SK-N-SH treated with all-trans-retinoic acid at 6 μM for 48 hours (cell line): ENCODE measurements around the gene KLF15.

ENCODE experiments used
- ATAC-seq: fragments of 200-7000 bp; cut with Tn5 transposase; 3 replicates; pipeline ENCODE4 v1.9.1; 2020; ENCODE audit warnings: mild to moderate bottlenecking, moderate library complexity
- ARNTL ChIP-seq: fragments of 450-650 bp; formaldehyde crosslinking; IDR thresholded peaks from 2 replicates; pipeline ENCODE4 v1.5.0; 2020; ENCODE audit warnings: low read depth, mild to moderate bottlenecking, moderate library complexity, borderline replicate concordance
- BACH2 ChIP-seq: fragments of 250-450 bp; sonication (Bioruptor Pico); IDR thresholded peaks from 2 replicates; pipeline ENCODE4 v1.9.0; 2021; ENCODE audit warnings: mild to moderate bottlenecking, borderline replicate concordance
- CREB5 ChIP-seq: fragments of 250-450 bp; sonication (Bioruptor Pico); IDR thresholded peaks from 2 replicates; pipeline ENCODE4 v1.5.1; 2020; ENCODE audit warnings: low read depth, mild to moderate bottlenecking, moderate library complexity
- CSDC2 ChIP-seq: fragments of 250-450 bp; sonication (Bioruptor Pico); IDR thresholded peaks from 2 replicates; pipeline ENCODE4 v1.5.0; 2020; ENCODE audit warnings: mild to moderate bottlenecking, moderate library complexity
- CSRNP3 ChIP-seq: fragments of 250-450 bp; sonication (Bioruptor Pico); IDR thresholded peaks from 2 replicates; pipeline ENCODE4 v1.5.1; 2021; ENCODE audit warnings: mild to moderate bottlenecking, moderate library complexity
- ESRRG ChIP-seq: fragments of 250-450 bp; sonication (Bioruptor Pico); IDR thresholded peaks from 2 replicates; pipeline ENCODE4 v1.6.1; 2021; ENCODE audit warnings: mild to moderate bottlenecking
- ISL1 ChIP-seq: fragments of 250-450 bp; sonication (Bioruptor Pico); IDR thresholded peaks from 2 replicates; pipeline ENCODE4 v2.1.2; 2022; ENCODE audit warnings: mild to moderate bottlenecking, moderate library complexity
- OSR1 ChIP-seq: fragments of 250-450 bp; sonication (Bioruptor Pico); IDR thresholded peaks from 2 replicates; pipeline ENCODE4 v1.8.0; 2022; ENCODE audit warnings: moderate library complexity, mild to moderate bottlenecking, inconsistent platforms
- RARB ChIP-seq: fragments of 250-450 bp; sonication (Bioruptor Pico); IDR thresholded peaks from 2 replicates; pipeline ENCODE4 v1.8.0; 2021; ENCODE audit warnings: mild to moderate bottlenecking, moderate library complexity
- SNAI2 ChIP-seq: fragments of 250-450 bp; sonication (Bioruptor Pico); IDR thresholded peaks from 2 replicates; pipeline ENCODE4 v1.5.0; 2020; ENCODE audit warnings: mild to moderate bottlenecking, moderate library complexity
- TCF4 ChIP-seq: fragments of 250-450 bp; sonication (Bioruptor Pico); IDR thresholded peaks from 2 replicates; pipeline ENCODE4 v1.8.0; 2021; ENCODE audit warnings: mild to moderate bottlenecking, moderate library complexity, borderline replicate concordance
- TOX ChIP-seq: fragments of 250-450 bp; sonication (Bioruptor Pico); IDR thresholded peaks from 2 replicates; pipeline ENCODE4 v1.8.0; 2021; ENCODE audit warnings: mild to moderate bottlenecking, moderate library complexity, borderline replicate concordance
- TSHZ2 ChIP-seq: fragments of 250-450 bp; sonication (Bioruptor Pico); IDR thresholded peaks from 2 replicates; pipeline ENCODE4 v1.5.0; 2020; ENCODE audit warnings: mild to moderate bottlenecking, moderate library complexity
- ZC3H10 ChIP-seq: fragments of 250-450 bp; sonication (Bioruptor Pico); IDR thresholded peaks from 2 replicates; pipeline ENCODE4 v1.5.1; 2021; ENCODE audit warnings: mild to moderate bottlenecking, moderate library complexity
- ZFP3 ChIP-seq: fragments of 250-450 bp; sonication (Bioruptor Pico); IDR thresholded peaks from 2 replicates; pipeline ENCODE4 v1.5.0; 2020; ENCODE audit warnings: mild to moderate bottlenecking, moderate library complexity
- ZFP30 ChIP-seq: fragments of 450-650 bp; formaldehyde crosslinking; IDR thresholded peaks from 2 replicates; pipeline ENCODE4 v1.5.0; 2022; ENCODE audit warnings: mild to moderate bottlenecking, moderate library complexity
- ZNF565 ChIP-seq: fragments of 450-650 bp; formaldehyde crosslinking; conservative IDR thresholded peaks from 2 replicates; pipeline ENCODE4 v1.5.0; 2020; ENCODE audit warnings: low read depth, mild to moderate bottlenecking, moderate library complexity
- ZNF70 ChIP-seq: fragments of 450-650 bp; formaldehyde crosslinking; IDR thresholded peaks from 2 replicates; pipeline ENCODE4 v1.5.0; 2020; ENCODE audit warnings: mild to moderate bottlenecking, moderate library complexity
- ZNF8 ChIP-seq: fragments of 450-650 bp; formaldehyde crosslinking; IDR thresholded peaks from 2 replicates; pipeline ENCODE4 v1.5.0; 2020; ENCODE audit warnings: mild to moderate bottlenecking, moderate library complexity
- TF ChIP-seq, protein P1 (sequence below): fragments of 250-450 bp; sonication (Bioruptor Pico); IDR thresholded peaks from 2 replicates; pipeline ENCODE4 v1.8.0; 2020; ENCODE audit warnings: mild to moderate bottlenecking, moderate library complexity, borderline replicate concordance

Gene KLF15

DNA sequence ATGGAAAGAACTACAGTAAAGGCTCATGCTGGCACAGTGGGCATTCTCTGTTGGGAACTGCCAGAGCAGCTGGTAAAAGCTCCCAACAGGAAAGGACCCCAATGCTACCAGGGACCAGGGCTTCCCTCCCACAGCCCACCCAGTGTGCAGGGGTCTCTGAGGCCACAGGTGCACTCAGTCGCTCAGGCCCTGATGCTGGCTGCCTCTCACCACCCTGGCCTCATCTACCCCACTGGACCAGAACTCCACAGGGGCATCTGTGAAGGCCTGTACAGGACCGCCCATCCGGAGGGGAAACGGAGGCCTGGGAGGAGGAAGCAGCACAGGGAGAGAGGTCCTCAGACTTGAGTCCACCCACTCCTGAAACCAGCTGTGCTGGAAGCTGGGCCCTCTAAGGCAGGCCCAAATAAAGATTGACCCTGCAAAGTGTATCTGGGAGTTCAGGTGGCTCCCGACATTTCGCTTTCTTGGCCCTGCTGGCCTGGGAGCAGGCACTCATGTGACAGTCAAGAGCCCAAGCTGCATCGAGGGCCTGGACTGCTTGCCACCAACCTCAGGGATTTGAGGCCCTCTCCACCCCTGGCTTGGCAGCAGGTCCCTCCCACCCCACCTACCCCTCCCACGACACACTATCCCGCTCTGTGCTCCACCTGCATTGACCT lies 12.7 kb downstream of the KLF15 start (continued):
- no peak for TF ChIP-seq CREB5 (CRISPR knock-in tag)
- TF ChIP-seq ARNTL (CRISPR knock-in tag): no peak
- TF ChIP-seq, all 23 proteins: peak for 0

DNA sequence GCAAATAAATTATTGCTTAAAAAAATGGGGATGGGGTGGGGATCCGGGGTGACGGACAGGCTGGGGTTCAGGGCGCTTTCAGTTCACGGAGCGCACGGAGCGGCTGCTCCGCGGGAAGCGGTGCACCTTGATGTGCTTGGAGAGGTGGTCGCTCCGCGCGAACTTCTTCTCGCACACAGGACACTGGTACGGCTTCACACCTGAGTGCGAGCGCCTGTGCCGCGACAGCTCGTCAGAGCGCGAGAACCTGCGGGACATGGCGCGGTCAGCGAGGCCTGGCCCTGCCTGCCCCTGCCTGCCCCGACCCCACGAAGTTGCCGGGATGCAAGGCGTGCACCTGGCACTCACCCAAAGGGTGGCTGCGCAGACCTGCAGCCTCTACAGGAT lies 13.6 kb downstream of the KLF15 start:
- ATAC-seq: no peak
- TF ChIP-seq ZFP30 (no peak), ISL1 (CRISPR knock-in tag) (no peak), ZNF70 (no peak), OSR1 (CRISPR knock-in tag) (no peak), ZNF8 (no peak), CREB5 (CRISPR knock-in tag) (no peak), ESRRG (CRISPR knock-in tag) (no peak), BACH2 (CRISPR knock-in tag) (no peak), TOX (CRISPR knock-in tag) (no peak), SNAI2 (CRISPR knock-in tag) (no peak), ZFP3 (CRISPR knock-in tag) (no peak), ZC3H10 (CRISPR knock-in tag) (no peak), ARNTL (CRISPR knock-in tag) (no peak), CSRNP3 (CRISPR knock-in tag) (no peak)
- TF ChIP-seq, protein P1, sequence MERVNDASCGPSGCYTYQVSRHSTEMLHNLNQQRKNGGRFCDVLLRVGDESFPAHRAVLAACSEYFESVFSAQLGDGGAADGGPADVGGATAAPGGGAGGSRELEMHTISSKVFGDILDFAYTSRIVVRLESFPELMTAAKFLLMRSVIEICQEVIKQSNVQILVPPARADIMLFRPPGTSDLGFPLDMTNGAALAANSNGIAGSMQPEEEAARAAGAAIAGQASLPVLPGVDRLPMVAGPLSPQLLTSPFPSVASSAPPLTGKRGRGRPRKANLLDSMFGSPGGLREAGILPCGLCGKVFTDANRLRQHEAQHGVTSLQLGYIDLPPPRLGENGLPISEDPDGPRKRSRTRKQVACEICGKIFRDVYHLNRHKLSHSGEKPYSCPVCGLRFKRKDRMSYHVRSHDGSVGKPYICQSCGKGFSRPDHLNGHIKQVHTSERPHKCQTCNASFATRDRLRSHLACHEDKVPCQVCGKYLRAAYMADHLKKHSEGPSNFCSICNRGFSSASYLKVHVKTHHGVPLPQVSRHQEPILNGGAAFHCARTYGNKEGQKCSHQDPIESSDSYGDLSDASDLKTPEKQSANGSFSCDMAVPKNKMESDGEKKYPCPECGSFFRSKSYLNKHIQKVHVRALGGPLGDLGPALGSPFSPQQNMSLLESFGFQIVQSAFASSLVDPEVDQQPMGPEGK (CRISPR knock-in tag): no peak

DNA sequence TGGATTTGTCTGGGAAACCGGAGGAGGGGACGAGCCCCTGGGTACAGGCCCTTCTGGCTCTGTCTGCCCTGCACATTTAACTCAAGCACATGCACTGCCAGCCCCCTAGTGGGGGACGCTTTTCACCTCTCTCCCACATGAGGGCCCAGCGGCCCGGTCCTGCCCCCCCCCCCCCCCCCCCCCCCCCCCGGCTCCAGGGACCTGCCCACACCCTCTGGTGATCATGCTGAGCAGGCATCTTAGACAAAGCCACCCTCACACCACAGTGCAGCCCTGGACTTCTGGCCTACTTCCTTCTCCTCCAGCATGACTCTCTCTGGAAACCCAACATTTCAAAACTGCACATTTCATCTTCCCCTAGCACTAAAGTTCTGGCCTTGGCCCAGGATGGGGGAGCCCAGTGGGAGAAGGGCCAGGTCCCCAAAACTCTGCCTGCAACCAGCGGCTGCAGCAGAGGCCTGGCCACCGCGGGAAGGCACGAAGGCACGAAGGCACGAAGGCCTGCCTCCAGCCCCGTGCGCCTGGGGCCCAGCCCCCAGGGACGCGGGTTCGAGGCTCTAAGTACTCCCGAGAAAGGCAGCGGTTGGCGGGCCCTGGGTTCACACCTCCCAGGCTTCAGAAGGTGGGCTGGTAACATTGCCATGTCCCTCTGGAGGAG lies 14.1 kb downstream of the KLF15 start:
- no peak for ATAC-seq

More for the DNA sequence above, 14.1 kb downstream of the KLF15 start:
- TF ChIP-seq ZFP3 (CRISPR knock-in tag) (no peak), ZNF8 (no peak), SNAI2 (CRISPR knock-in tag) (no peak), TOX (CRISPR knock-in tag) (no peak), RARB (CRISPR knock-in tag) (no peak), ZNF70 (no peak), ARNTL (CRISPR knock-in tag) (no peak), CSDC2 (CRISPR knock-in tag) (no peak), TSHZ2 (CRISPR knock-in tag) (no peak), CSRNP3 (CRISPR knock-in tag) (no peak), BACH2 (CRISPR knock-in tag) (no peak), OSR1 (CRISPR knock-in tag) (no peak), ZNF565 (CRISPR knock-in tag) (no peak), ZC3H10 (CRISPR knock-in tag) (no peak), TCF4 (no peak), ISL1 (CRISPR knock-in tag) (no peak), ZFP30 (no peak)
- TF ChIP-seq, protein P1 (CRISPR knock-in tag): no peak
